ENCODE measurements around the gene CYTH1. TPM values are rescaled to one million over a fixed set of nuclear protein-coding genes. Genes with fewer than 3 reads are reported as not detected.

CYTH1 gene
- total and polyA plus RNA-seq, 4 donors = 15.4 to 32.1 (median 20.6) TPM

DNA sequence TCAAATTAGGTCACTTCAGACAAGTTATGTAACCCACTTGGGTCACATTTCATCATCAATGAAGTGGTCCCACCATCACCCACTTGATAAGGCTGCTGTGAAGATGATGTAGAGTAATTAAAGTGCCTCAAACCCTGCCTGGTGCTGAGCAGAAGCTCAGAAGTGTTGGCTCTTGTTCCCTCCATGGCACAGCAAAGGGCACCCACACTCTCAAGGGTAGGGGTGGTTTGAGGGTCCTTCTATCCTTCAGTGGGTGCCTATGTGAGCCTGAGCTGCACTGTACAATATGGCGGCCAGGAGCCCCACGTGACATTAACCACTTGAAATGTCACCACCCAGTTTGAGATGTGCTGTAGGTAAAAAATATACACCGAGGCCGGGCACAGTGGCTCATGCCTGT lies 71.5 kb downstream of the CYTH1 start:
- H3K27me3 ChIP-seq (ENCODE audit: control insufficient read depth in 4 of 4, insufficient read depth in 4 of 4, low read length in 3 of 4) = no peaks in the 10 kb centered on the region
- no peak for TF ChIP-seq HNF4G (IDR thresholded peaks at IDR 0.05)
- TF ChIP-seq HNF4A (conservative IDR thresholded peaks at IDR 0.05) = no peak
- no peak for TF ChIP-seq JUND (IDR thresholded peaks at IDR 0.05)
- no peak for TF ChIP-seq FOXA2 (IDR thresholded peaks at IDR 0.05)
- TF ChIP-seq RXRA (IDR thresholded peaks at IDR 0.05) = no peak
- TF ChIP-seq, protein P1, sequence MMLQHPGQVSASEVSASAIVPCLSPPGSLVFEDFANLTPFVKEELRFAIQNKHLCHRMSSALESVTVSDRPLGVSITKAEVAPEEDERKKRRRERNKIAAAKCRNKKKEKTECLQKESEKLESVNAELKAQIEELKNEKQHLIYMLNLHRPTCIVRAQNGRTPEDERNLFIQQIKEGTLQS (IDR thresholded peaks at IDR 0.05) = no peak
- no peak for TF ChIP-seq NR2F2 (IDR thresholded peaks at IDR 0.05)
- no peak for TF ChIP-seq EGR1 (IDR thresholded peaks at IDR 0.05; ENCODE audit: low read depth in 2 of 2)
- TF ChIP-seq, protein P2, sequence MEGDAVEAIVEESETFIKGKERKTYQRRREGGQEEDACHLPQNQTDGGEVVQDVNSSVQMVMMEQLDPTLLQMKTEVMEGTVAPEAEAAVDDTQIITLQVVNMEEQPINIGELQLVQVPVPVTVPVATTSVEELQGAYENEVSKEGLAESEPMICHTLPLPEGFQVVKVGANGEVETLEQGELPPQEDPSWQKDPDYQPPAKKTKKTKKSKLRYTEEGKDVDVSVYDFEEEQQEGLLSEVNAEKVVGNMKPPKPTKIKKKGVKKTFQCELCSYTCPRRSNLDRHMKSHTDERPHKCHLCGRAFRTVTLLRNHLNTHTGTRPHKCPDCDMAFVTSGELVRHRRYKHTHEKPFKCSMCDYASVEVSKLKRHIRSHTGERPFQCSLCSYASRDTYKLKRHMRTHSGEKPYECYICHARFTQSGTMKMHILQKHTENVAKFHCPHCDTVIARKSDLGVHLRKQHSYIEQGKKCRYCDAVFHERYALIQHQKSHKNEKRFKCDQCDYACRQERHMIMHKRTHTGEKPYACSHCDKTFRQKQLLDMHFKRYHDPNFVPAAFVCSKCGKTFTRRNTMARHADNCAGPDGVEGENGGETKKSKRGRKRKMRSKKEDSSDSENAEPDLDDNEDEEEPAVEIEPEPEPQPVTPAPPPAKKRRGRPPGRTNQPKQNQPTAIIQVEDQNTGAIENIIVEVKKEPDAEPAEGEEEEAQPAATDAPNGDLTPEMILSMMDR (IDR thresholded peaks at IDR 0.05; ENCODE audit: low read depth, low read length, missing input control) = no peak
- no peak overlapping the region for H3K9ac ChIP-seq (ENCODE audit: low read depth in 1 of 2, low read length in 2 of 2)
- DNase-seq (ENCODE audit: low spot score) = no peak
- no peak overlapping the region for H3K27ac ChIP-seq (ENCODE audit: low read depth in 1 of 2, low read length in 2 of 2)
- no peaks in the 10 kb centered on the region for H3K9me3 ChIP-seq (ENCODE audit: control insufficient read depth in 4 of 4, low read length in 3 of 4)
- H3K4me1 ChIP-seq (ENCODE audit: control insufficient read depth in 4 of 4, insufficient read depth in 4 of 4, low read length in 3 of 4) = peaks cover 2 to 29% (median 21%) of the 10 kb centered on the region in 4 donors
- WGBS = 96% methylated on average over 4 of the region's 4 CpGs
- H3K36me3 ChIP-seq (ENCODE audit: control insufficient read depth in 4 of 4, insufficient read depth in 3 of 4, low read depth in 1 of 4, low read length in 3 of 4) = peaks cover under 1 to 9% (median 5%) of the 10 kb centered on the region in 4 donors
- H3K4me3 ChIP-seq (ENCODE audit: low read depth in 1 of 3, low read length in 3 of 3) = no peak overlapping the region

GRCh38 chr17:78709751-78710181 lies 72.3 kb downstream of the CYTH1 start:
- Histone ChIP-seq H3K36me3 (ENCODE audit: control insufficient read depth in 4 of 4, insufficient read depth in 3 of 4, low read depth in 1 of 4, low read length in 3 of 4) (peaks cover 3 to 15% (median 6%) of the 10 kb centered on the region in 4 donors), H3K27ac (ENCODE audit: low read depth in 1 of 2, low read length in 2 of 2) (peak overlapping the region in 1 of 2 donors; percentile 18), H3K27me3 (ENCODE audit: control insufficient read depth in 4 of 4, insufficient read depth in 4 of 4, low read length in 3 of 4) (no peaks in the 10 kb centered on the region), H3K4me3 (ENCODE audit: low read depth in 1 of 3, low read length in 3 of 3) (no peak overlapping the region), H3K9ac (ENCODE audit: low read depth in 1 of 2, low read length in 2 of 2) (no peak overlapping the region), H3K4me1 (ENCODE audit: control insufficient read depth in 4 of 4, insufficient read depth in 4 of 4, low read length in 3 of 4) (peaks cover 0 to 23% (median 15%) of the 10 kb centered on the region in 4 donors), H3K9me3 (ENCODE audit: control insufficient read depth in 4 of 4, low read length in 3 of 4) (no peaks in the 10 kb centered on the region)
- TF ChIP-seq, protein P3, sequence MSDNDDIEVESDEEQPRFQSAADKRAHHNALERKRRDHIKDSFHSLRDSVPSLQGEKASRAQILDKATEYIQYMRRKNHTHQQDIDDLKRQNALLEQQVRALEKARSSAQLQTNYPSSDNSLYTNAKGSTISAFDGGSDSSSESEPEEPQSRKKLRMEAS (IDR thresholded peaks at IDR 0.05) = no peak
- TF ChIP-seq JUND (IDR thresholded peaks at IDR 0.05) (no peak), ZBTB33 (IDR thresholded peaks at IDR 0.05) (no peak), RAD21 (IDR thresholded peaks at IDR 0.05) (no peak), FOXA2 (IDR thresholded peaks at IDR 0.05) (no peak), TAF1 (conservative IDR thresholded peaks at IDR 0.05) (no peak), SP1 (IDR thresholded peaks at IDR 0.05) (no peak), GABPA (IDR thresholded peaks at IDR 0.05 in 1 of 2, conservative IDR thresholded peaks at IDR 0.05 in 1 of 2) (no peak), RXRA (IDR thresholded peaks at IDR 0.05) (no peak), HNF4A (conservative IDR thresholded peaks at IDR 0.05) (no peak), EGR1 (IDR thresholded peaks at IDR 0.05; ENCODE audit: low read depth in 2 of 2) (no peak), FOXA1 (IDR thresholded peaks at IDR 0.05) (no peak)
- TF ChIP-seq, protein P1 (IDR thresholded peaks at IDR 0.05) = no peak
- TF ChIP-seq, protein P2 (IDR thresholded peaks at IDR 0.05; ENCODE audit: low read depth, low read length, missing input control) = no peak
- TF ChIP-seq, protein P4, sequence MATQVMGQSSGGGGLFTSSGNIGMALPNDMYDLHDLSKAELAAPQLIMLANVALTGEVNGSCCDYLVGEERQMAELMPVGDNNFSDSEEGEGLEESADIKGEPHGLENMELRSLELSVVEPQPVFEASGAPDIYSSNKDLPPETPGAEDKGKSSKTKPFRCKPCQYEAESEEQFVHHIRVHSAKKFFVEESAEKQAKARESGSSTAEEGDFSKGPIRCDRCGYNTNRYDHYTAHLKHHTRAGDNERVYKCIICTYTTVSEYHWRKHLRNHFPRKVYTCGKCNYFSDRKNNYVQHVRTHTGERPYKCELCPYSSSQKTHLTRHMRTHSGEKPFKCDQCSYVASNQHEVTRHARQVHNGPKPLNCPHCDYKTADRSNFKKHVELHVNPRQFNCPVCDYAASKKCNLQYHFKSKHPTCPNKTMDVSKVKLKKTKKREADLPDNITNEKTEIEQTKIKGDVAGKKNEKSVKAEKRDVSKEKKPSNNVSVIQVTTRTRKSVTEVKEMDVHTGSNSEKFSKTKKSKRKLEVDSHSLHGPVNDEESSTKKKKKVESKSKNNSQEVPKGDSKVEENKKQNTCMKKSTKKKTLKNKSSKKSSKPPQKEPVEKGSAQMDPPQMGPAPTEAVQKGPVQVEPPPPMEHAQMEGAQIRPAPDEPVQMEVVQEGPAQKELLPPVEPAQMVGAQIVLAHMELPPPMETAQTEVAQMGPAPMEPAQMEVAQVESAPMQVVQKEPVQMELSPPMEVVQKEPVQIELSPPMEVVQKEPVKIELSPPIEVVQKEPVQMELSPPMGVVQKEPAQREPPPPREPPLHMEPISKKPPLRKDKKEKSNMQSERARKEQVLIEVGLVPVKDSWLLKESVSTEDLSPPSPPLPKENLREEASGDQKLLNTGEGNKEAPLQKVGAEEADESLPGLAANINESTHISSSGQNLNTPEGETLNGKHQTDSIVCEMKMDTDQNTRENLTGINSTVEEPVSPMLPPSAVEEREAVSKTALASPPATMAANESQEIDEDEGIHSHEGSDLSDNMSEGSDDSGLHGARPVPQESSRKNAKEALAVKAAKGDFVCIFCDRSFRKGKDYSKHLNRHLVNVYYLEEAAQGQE (IDR thresholded peaks at IDR 0.05) = no peak
- WGBS = 83% methylated on average over 4 of the region's 4 CpGs
- DNase-seq (ENCODE audit: low spot score) = no peak
